HEK293 (cell line): ENCODE data around the gene RELB.
A peak's percentile ranks its signal among the peaks of the same experiment; 100 is the strongest.

Experiments used
- CTCF ChIA-PET: fragments of 350-600 bp; formaldehyde crosslinking; extraction: SDS; loops from one replicate; lab custom pipeline; 2021; ENCODE audit warnings: antibody characterized with exemption; lab: Yijun Ruan, JAX
- POLR2A ChIA-PET: fragments of 300-600 bp; formaldehyde crosslinking; extraction: SDS; loops from one replicate; lab custom pipeline; 2020; ENCODE audit warnings: antibody characterized with exemption, inconsistent platforms; lab: Yijun Ruan, JAX
- H3K27ac ChIP-seq: fragments of 200-500 bp; sonication (Bioruptor generic); 2 replicates; pipeline ENCODE4 v1.5.1; 2014; ENCODE audit warnings: low read depth, low read length, control low read depth, inconsistent platforms; ENCODE audit errors: extremely low read depth
- H3K36me3 ChIP-seq, 2 experiments: fragments of 200-500 bp in 1 of 2; sonication (Bioruptor generic) in 1 of 2; 1 replicate in 1 of 2; 2 replicates in 1 of 2; pipeline ENCODE4 v1.5.1; 2014 to 2017; ENCODE audit warnings: inconsistent platforms in 2 of 2, low read length in 2 of 2; ENCODE audit not compliant: control insufficient read depth in 2 of 2, insufficient read depth in 1 of 2
- H3K4me1 ChIP-seq: fragments of 200-500 bp; sonication (Bioruptor generic); 2 replicates; pipeline ENCODE4 v1.5.1; 2014; ENCODE audit warnings: mild to moderate bottlenecking, low read length, inconsistent platforms; ENCODE audit not compliant: control insufficient read depth, insufficient read depth
- H3K4me3 ChIP-seq: 2 replicates; pipeline ENCODE4 v1.5.1; 2011; ENCODE audit warnings: low read depth, mild to moderate bottlenecking, control low read depth, low read length, moderate library complexity
- H3K9me3 ChIP-seq: fragments of 200-500 bp; sonication (Bioruptor generic); 2 replicates; pipeline ENCODE4 v1.5.1; 2014; ENCODE audit warnings: low read depth, low read length, inconsistent platforms; ENCODE audit not compliant: control insufficient read depth, insufficient read depth
- CTCF ChIP-seq: fragments of 450-650 bp; formaldehyde crosslinking; IDR thresholded peaks from 2 replicates; pipeline ENCODE4 v1.5.1; 2016; ENCODE audit warnings: missing biosample characterization, missing genetic modification characterization
- KLF10 ChIP-seq: fragments of 450-650 bp; IDR thresholded peaks from 2 replicates; pipeline ENCODE4 v1.5.1; 2018; ENCODE audit warnings: missing biosample characterization, mild to moderate bottlenecking, missing genetic modification characterization
- KLF9 ChIP-seq: fragments of 450-650 bp; formaldehyde crosslinking; IDR thresholded peaks from 2 replicates; pipeline ENCODE4 v1.5.1; 2016; ENCODE audit warnings: missing biosample characterization, missing genetic modification characterization, low read depth
- TSHZ1 ChIP-seq: fragments of 450-650 bp; formaldehyde crosslinking; IDR thresholded peaks from 2 replicates; pipeline ENCODE4 v1.5.1; 2016; ENCODE audit warnings: missing biosample characterization, missing genetic modification characterization, borderline replicate concordance
- ZBTB21 ChIP-seq: fragments of 450-650 bp; formaldehyde crosslinking; IDR thresholded peaks from 2 replicates; pipeline ENCODE4 v1.5.1; 2017; ENCODE audit warnings: missing biosample characterization, missing genetic modification characterization
- ZNF121 ChIP-seq: fragments of 450-650 bp; formaldehyde crosslinking; IDR thresholded peaks from 2 replicates; pipeline ENCODE4 v1.5.1; 2016; ENCODE audit warnings: missing biosample characterization, missing genetic modification characterization
- ZNF155 ChIP-seq: fragments of 450-650 bp; formaldehyde crosslinking; IDR thresholded peaks from 2 replicates; pipeline ENCODE4 v1.5.1; 2016; ENCODE audit warnings: missing biosample characterization, missing genetic modification characterization
- ZNF266 ChIP-seq: fragments of 450-650 bp; formaldehyde crosslinking; IDR thresholded peaks from 2 replicates; pipeline ENCODE4 v1.5.1; 2016; ENCODE audit warnings: missing biosample characterization, missing genetic modification characterization, low read depth
- ZNF274 ChIP-seq, 2 experiments: fragments of 200-500 bp in 1 of 2; fragments of 450-650 bp in 1 of 2; sonication (Bioruptor generic) in 1 of 2; formaldehyde crosslinking in 1 of 2; IDR thresholded peaks; 2 replicates each; pipeline versions ENCODE4 v1.5.1 to v1.6.1; 2014 to 2016; ENCODE audit warnings: borderline replicate concordance in 1 of 2, inconsistent platforms in 1 of 2, low read length in 1 of 2, missing biosample characterization in 1 of 2, missing genetic modification characterization in 1 of 2
- ZNF335 ChIP-seq: fragments of 450-650 bp; formaldehyde crosslinking; conservative IDR thresholded peaks from 2 replicates; pipeline ENCODE4 v1.5.1; 2016; ENCODE audit warnings: missing biosample characterization, missing genetic modification characterization
- ZNF37A ChIP-seq: fragments of 450-650 bp; IDR thresholded peaks from 2 replicates; pipeline ENCODE4 v1.5.1; 2018; ENCODE audit warnings: missing biosample characterization, missing genetic modification characterization
- ZNF416 ChIP-seq: fragments of 450-650 bp; formaldehyde crosslinking; IDR thresholded peaks from 2 replicates; pipeline ENCODE4 v1.5.1; 2016; ENCODE audit warnings: missing biosample characterization, missing genetic modification characterization
- ZNF426 ChIP-seq: fragments of 450-650 bp; formaldehyde crosslinking; IDR thresholded peaks from 2 replicates; pipeline ENCODE4 v1.5.1; 2017; ENCODE audit warnings: missing biosample characterization, missing genetic modification characterization, mild to moderate bottlenecking, inconsistent platforms, moderate library complexity
- ZNF488 ChIP-seq: fragments of 450-650 bp; formaldehyde crosslinking; IDR thresholded peaks from 2 replicates; pipeline ENCODE4 v1.5.1; 2016; ENCODE audit warnings: missing biosample characterization, missing genetic modification characterization
- ZNF585B ChIP-seq: fragments of 450-650 bp; formaldehyde crosslinking; IDR thresholded peaks from 2 replicates; pipeline ENCODE4 v1.5.1; 2016; ENCODE audit warnings: missing biosample characterization, missing genetic modification characterization
- ZNF596 ChIP-seq: fragments of 450-650 bp; IDR thresholded peaks from 2 replicates; pipeline ENCODE4 v1.5.0; 2018; ENCODE audit warnings: missing biosample characterization, mild to moderate bottlenecking, missing genetic modification characterization, moderate library complexity
- ZNF629 ChIP-seq: fragments of 450-650 bp; formaldehyde crosslinking; IDR thresholded peaks from 2 replicates; pipeline ENCODE4 v1.5.1; 2017; ENCODE audit warnings: missing biosample characterization, missing genetic modification characterization
- ZNF654 ChIP-seq: fragments of 450-650 bp; formaldehyde crosslinking; IDR thresholded peaks from 2 replicates; pipeline ENCODE4 v1.5.1; 2016; ENCODE audit warnings: low read depth, missing biosample characterization, missing genetic modification characterization
- ZNF660 ChIP-seq: fragments of 450-650 bp; IDR thresholded peaks from 2 replicates; pipeline ENCODE4 v1.5.1; 2018; ENCODE audit warnings: missing biosample characterization, mild to moderate bottlenecking, missing genetic modification characterization
- ZNF777 ChIP-seq: fragments of 450-650 bp; formaldehyde crosslinking; IDR thresholded peaks from 2 replicates; pipeline ENCODE4 v1.5.1; 2017; ENCODE audit warnings: missing biosample characterization, missing genetic modification characterization, borderline replicate concordance
- ZSCAN30 ChIP-seq: fragments of 450-650 bp; IDR thresholded peaks from 2 replicates; pipeline ENCODE4 v1.5.1; 2018; ENCODE audit warnings: missing biosample characterization, mild to moderate bottlenecking, missing genetic modification characterization, moderate library complexity
- TF ChIP-seq, protein P1 (sequence below): fragments of 450-650 bp; formaldehyde crosslinking; IDR thresholded peaks from 2 replicates; pipeline ENCODE4 v1.5.1; 2016; ENCODE audit warnings: missing biosample characterization, missing genetic modification characterization
- TF ChIP-seq, protein P2 (sequence below): fragments of 450-650 bp; formaldehyde crosslinking; IDR thresholded peaks from 2 replicates; pipeline ENCODE4 v1.5.1; 2016; ENCODE audit warnings: missing biosample characterization, missing genetic modification characterization

The RELB gene

GRCh38 chr19:45059258-45059965 lies 58.1 kb downstream of the RELB start:
- Histone ChIP-seq H3K9me3 (no peaks in the 10 kb centered on the region), H3K36me3 (peaks cover 72 to 96% of the 10 kb centered on the region in 2 experiments), H3K27ac (no peak overlapping the region), H3K4me3 (no peak overlapping the region), H3K4me1 (no peaks in the 10 kb centered on the region)
- ChIA-PET POLR2A (interaction anchor here (0.6 to 2.2 kb wide), 10 partner anchors 9 to 280 kb away, joined by 3 to 14 read pairs (median 4); partner anchors contain the start of genes BLOC1S3, CLASRP, GEMIN7 and PPP1R37), CTCF (interaction anchor here (0.5 to 3.9 kb wide), 45 partner anchors 8 to 711 kb away, joined by 3 to 65 read pairs (median 4); partner anchors contain the start of genes APOE, CLASRP, GEMIN7 and PPP1R37)
- TF ChIP-seq ZNF155 (tag by site-specific recombination): no peak
- no peak for TF ChIP-seq ZNF37A (tag by site-specific recombination)
- no peak for TF ChIP-seq ZNF596 (tag by site-specific recombination)
- TF ChIP-seq, protein P1, sequence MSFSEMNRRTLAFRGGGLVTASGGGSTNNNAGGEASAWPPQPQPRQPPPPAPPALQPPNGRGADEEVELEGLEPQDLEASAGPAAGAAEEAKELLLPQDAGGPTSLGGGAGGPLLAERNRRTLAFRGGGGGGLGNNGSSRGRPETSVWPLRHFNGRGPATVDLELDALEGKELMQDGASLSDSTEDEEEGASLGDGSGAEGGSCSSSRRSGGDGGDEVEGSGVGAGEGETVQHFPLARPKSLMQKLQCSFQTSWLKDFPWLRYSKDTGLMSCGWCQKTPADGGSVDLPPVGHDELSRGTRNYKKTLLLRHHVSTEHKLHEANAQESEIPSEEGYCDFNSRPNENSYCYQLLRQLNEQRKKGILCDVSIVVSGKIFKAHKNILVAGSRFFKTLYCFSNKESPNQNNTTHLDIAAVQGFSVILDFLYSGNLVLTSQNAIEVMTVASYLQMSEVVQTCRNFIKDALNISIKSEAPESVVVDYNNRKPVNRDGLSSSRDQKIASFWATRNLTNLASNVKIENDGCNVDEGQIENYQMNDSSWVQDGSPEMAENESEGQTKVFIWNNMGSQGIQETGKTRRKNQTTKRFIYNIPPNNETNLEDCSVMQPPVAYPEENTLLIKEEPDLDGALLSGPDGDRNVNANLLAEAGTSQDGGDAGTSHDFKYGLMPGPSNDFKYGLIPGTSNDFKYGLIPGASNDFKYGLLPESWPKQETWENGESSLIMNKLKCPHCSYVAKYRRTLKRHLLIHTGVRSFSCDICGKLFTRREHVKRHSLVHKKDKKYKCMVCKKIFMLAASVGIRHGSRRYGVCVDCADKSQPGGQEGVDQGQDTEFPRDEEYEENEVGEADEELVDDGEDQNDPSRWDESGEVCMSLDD: no peak
- TF ChIP-seq ZNF654: peak; percentile 72
- TF ChIP-seq ZNF777: no peak
- no peak for TF ChIP-seq KLF10 (tag by site-specific recombination)
- TF ChIP-seq ZNF121 (tag by site-specific recombination): no peak
- no peak for TF ChIP-seq ZNF266 (tag by site-specific recombination)
- no peak for TF ChIP-seq TSHZ1 (tag by site-specific recombination)
- peak; percentile 61; the same call in 1 of the 2 replicates for TF ChIP-seq ZNF660 (tag by site-specific recombination)
- TF ChIP-seq ZNF416: no peak
- 0 out of 2 replicates have a peak, but pooled peaks have one; percentile 37 for TF ChIP-seq ZSCAN30 (tag by site-specific recombination)
- peak; percentile 81; the same call in 1 of the 2 replicates for TF ChIP-seq CTCF (tag by site-specific recombination)
- TF ChIP-seq KLF9 (tag by site-specific recombination): peak; percentile 87
- TF ChIP-seq ZNF488 (tag by site-specific recombination): no peak
- TF ChIP-seq ZBTB21 (tag by site-specific recombination): no peak
- TF ChIP-seq ZNF426: no peak
- no peak for TF ChIP-seq ZNF629 (tag by site-specific recombination)
- TF ChIP-seq, protein P2, sequence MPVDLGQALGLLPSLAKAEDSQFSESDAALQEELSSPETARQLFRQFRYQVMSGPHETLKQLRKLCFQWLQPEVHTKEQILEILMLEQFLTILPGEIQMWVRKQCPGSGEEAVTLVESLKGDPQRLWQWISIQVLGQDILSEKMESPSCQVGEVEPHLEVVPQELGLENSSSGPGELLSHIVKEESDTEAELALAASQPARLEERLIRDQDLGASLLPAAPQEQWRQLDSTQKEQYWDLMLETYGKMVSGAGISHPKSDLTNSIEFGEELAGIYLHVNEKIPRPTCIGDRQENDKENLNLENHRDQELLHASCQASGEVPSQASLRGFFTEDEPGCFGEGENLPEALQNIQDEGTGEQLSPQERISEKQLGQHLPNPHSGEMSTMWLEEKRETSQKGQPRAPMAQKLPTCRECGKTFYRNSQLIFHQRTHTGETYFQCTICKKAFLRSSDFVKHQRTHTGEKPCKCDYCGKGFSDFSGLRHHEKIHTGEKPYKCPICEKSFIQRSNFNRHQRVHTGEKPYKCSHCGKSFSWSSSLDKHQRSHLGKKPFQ (tag by site-specific recombination): no peak
- no peak for TF ChIP-seq ZNF335 (tag by site-specific recombination)
- TF ChIP-seq ZNF585B (tag by site-specific recombination): no peak
- TF ChIP-seq ZNF274 (IDR thresholded peaks at IDR 0.05; ENCODE audit: low read length): no peak
- no peak for TF ChIP-seq ZNF274 (tag by site-specific recombination; IDR thresholded peaks at IDR 0.05; ENCODE audit: borderline replicate concordance)
